Measurements from ENCODE around the gene ZNF541. TPM values are rescaled to one million over a fixed set of nuclear protein-coding genes. Genes with fewer than 3 reads are reported as not detected.

ZNF541 gene
- total RNA-seq, 8 experiments from 2014 or later, result 0.04 to 0.43 (median 0.16) TPM; not detected in 4

DNA sequence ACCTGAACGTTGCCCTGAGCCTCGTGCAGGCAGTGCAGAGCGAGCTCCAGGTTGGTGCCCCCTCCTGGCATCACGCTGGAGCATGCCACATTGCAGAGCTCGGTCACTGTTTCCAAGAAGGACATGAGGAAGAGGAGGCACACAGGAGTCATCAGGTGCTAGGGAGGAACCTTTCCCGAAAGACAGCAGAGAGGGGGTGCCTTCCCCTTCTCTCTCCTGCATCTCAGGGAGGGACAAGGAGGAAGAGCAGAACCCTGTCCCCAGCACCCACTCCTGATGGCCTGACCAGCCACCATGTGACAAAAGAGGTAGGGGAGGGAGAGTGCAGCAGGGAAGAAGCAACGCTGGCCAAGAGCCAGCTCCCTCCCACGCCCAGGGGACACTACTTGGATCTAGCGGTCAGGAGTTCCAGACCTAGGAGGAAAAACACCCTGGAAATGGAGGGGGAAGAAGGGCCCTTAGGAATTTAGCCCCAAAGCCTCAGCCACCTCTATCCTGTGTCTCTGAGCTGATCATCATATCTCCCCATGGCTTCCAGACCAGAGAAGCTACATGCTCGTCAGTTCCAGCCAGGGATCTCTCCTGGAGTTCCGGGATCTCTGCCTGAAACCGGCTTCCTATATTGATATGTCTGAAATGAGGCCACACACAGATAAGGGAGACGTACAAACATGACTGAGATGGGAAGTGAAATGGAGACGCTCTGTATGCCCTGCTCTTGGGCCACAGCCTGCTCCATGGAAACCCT lies 41.1 kb downstream of the ZNF541 start:
- ATAC-seq (replicated peaks in 6 of 8), result peak in 6 of 8 experiments; percentile 19 to 57 (median 34)
- Histone ChIP-seq H3K4me3 (no peak overlapping the region), H3K4me1 (replicated peaks in 1 of 2) (peaks cover 0 to 4% of the 10 kb centered on the region in 2 donors), H3K27ac (no peak overlapping the region)
- in situ Hi-C loops (cut with MboI; ENCODE audit: low pct_unique_long_range_greater_than_20kb in 2 of 9, low sequenced_read_pairs in 9 of 9, unreplicated experiment in 9 of 9), result no loop called here
- WGBS, 10 experiments, result 17 to 100% (median 45%) methylated on average over 1 to 6 of the region's 14 CpGs; no CpG with 5 or more reads in 4 of the 10 experiments

DNA sequence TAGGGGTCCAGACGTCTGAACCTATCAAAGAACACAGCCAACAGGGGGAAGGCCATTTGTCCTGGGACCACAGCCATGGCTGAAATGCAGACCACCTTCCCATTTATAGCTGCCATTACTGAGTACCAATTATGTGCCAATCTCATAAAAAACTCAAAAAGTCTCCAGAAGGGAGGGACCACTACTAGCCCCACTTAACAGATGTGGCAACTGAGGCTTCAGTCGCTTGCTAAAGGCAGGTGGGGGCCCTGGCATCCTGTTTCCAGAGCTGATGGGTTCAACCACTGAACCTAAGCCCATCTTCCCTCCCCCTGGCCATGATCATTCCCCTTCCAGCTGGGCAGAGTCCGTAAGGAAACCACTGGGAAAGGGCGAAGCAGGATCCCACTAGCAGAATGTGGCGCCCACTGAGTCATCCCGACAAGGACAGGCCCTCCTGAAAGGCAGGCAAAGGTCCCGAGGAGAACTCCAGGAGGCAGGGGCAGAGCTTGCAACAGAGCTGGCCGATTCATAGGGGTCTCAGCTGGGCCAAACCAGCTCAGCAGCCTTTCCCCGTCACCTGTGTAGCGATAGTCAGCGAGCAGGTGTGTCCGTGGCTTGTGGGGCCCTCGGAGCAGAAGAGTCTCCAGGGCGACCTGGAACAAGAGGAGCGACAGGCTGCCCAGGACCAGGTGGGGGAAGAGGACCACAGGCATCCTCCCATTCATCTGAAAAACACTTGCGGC lies 43.8 kb downstream of the ZNF541 start:
- WGBS, 10 experiments, result 0 to 87% (median 55%) methylated on average over 1 to 8 of the region's 16 CpGs; no CpG with 5 or more reads in 2 of the 10 experiments
- no peak for ATAC-seq (replicated peaks in 6 of 8)
- Histone ChIP-seq H3K4me1 (replicated peaks in 1 of 2) (peaks cover 0 to 4% of the 10 kb centered on the region in 2 donors), H3K4me3 (no peak overlapping the region), H3K27ac (no peak overlapping the region)
- in situ Hi-C loops (cut with MboI; ENCODE audit: low pct_unique_long_range_greater_than_20kb in 2 of 9, low sequenced_read_pairs in 9 of 9, unreplicated experiment in 9 of 9), result no loop called here

DNA sequence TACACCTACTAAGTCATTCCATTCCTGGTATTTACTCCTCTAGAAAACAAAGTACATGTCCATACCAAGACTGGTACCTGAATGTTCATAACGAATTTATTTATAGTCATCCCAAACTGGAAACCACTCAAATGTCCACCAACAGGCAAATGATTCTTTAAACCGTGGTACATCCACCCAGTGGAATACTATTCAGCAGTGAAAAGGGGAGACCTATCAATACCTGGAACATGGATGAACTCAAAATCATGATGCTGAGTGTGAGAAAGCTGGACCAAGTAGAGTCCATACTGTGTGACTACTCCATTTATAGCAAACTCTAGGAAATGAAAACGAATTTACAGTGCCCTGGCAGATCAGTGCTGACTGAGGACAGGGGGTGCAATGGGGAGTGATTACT lies 46.1 kb downstream of the ZNF541 start:
- WGBS, 10 experiments, result 37 to 100% (median 60%) methylated on average over 1 to 3 of the region's 3 CpGs; no CpG with 5 or more reads in 1 of the 10 experiments
- no peak for ATAC-seq (replicated peaks in 6 of 8)

DNA sequence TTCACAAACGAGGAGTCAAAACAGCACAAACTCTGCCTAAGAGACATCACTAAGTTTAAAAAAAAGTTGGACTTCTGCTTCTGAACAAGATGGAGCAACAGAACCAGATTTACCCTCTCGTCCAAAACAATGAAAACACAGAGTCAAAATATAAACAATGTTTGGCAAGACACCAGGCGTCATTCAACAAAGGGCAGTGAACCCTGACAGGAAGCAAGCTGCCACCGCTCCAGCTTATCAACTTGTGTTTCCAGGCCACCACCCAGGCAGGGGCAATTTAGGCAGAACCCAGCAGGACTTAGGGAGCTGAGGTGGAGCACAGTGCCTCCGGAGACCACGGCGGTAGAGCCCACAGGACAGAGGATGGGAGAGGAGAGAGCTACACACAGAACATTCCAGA lies 49.5 kb downstream of the ZNF541 start:
- 0 to 63% (median 46%) methylated on average over 1 to 7 of the region's 7 CpGs for WGBS, 10 experiments
- in situ Hi-C loops (cut with MboI; ENCODE audit: low pct_unique_long_range_greater_than_20kb in 2 of 9, low sequenced_read_pairs in 9 of 9, unreplicated experiment in 9 of 9), result loop anchor here in 2 of 9 experiments (25.0 kb wide), 2 partner anchors 164 to 236 kb away; no protein-coding TSS in a partner anchor
- Histone ChIP-seq H3K4me3 (no peak overlapping the region), H3K27ac (no peak overlapping the region), H3K4me1 (replicated peaks in 1 of 2) (no peaks in the 10 kb centered on the region)
- no peak for ATAC-seq (replicated peaks in 6 of 8)

More for the DNA sequence above, 46.1 kb downstream of the ZNF541 start:
- Histone ChIP-seq H3K4me3 (no peak overlapping the region), H3K27ac (no peak overlapping the region), H3K4me1 (replicated peaks in 1 of 2) (peaks cover 0 to 2% of the 10 kb centered on the region in 2 donors)
- in situ Hi-C loops (cut with MboI; ENCODE audit: low pct_unique_long_range_greater_than_20kb in 2 of 9, low sequenced_read_pairs in 9 of 9, unreplicated experiment in 9 of 9), result no loop called here

Other genes starting within 250 kb of the ZNF541 start
- under 1 TPM in 7 of 8 experiments, not detected in 1; 0.04 to 0.36 (median 0.09) TPM for gene C5AR2, start 241.0 kb downstream of the ZNF541 start, total RNA-seq
- 10 to 100 TPM in 6 of 8 experiments, 1 to 10 TPM in 2; 9.4 to 24.5 (median 12.9) TPM for gene DHX34, start 223.8 kb downstream of the ZNF541 start, total RNA-seq
- 100 to 1,000 TPM in 4 of 8 experiments, 10 to 100 TPM in 3, 1 to 10 TPM in 1; 3.2 to 124 (median 93.2) TPM for gene MEIS3, start 153.6 kb downstream of the ZNF541 start, total RNA-seq
- 100 to 1,000 TPM in 2 of 8 experiments, 10 to 100 TPM in 2, 1 to 10 TPM in 4; 1.4 to 351 (median 9.7) TPM for gene SLC8A2, start 101.3 kb downstream of the ZNF541 start, total RNA-seq
- 10 to 100 TPM in 4 of 8 experiments, 1 to 10 TPM in 4; 5.5 to 24.9 (median 9.6) TPM for gene KPTN, start 88.9 kb downstream of the ZNF541 start, total RNA-seq
- 100 to 1,000 TPM in 5 of 8 experiments, 10 to 100 TPM in 3; 65.3 to 168 (median 103) TPM for gene NAPA, start 58.1 kb downstream of the ZNF541 start, total RNA-seq
- 1 to 10 TPM; 1.6 to 9.1 (median 5.5) TPM for gene BICRA, start 36.0 kb upstream of the ZNF541 start, total RNA-seq
- gene EHD2, start 140.3 kb upstream of the ZNF541 start, total RNA-seq, result 10 to 100 TPM in 3 of 8 experiments, 1 to 10 TPM in 4, under 1 TPM in 1; 0.38 to 43.6 (median 4.8) TPM
- 100 to 1,000 TPM; 106 to 243 (median 168) TPM for gene NOP53, start 172.4 kb upstream of the ZNF541 start, total RNA-seq
- gene SELENOW, start 205.6 kb upstream of the ZNF541 start, total RNA-seq, result 100 to 1,000 TPM in 7 of 8 experiments, 10 to 100 TPM in 1; 99.2 to 427 (median 228) TPM
- gene TPRX1, start 231.4 kb upstream of the ZNF541 start, total RNA-seq, result 1 to 10 TPM in 1 of 8 experiments, under 1 TPM in 3, not detected in 4; 0.33 to 1.1 (median 0.46) TPM
- 1 to 10 TPM in 2 of 8 experiments, under 1 TPM in 5, not detected in 1; 0.05 to 3.0 (median 0.63) TPM for gene CRX, start 248.8 kb upstream of the ZNF541 start, total RNA-seq